Measurements from ENCODE around the gene ZBTB42.

ZBTB42 gene

DNA sequence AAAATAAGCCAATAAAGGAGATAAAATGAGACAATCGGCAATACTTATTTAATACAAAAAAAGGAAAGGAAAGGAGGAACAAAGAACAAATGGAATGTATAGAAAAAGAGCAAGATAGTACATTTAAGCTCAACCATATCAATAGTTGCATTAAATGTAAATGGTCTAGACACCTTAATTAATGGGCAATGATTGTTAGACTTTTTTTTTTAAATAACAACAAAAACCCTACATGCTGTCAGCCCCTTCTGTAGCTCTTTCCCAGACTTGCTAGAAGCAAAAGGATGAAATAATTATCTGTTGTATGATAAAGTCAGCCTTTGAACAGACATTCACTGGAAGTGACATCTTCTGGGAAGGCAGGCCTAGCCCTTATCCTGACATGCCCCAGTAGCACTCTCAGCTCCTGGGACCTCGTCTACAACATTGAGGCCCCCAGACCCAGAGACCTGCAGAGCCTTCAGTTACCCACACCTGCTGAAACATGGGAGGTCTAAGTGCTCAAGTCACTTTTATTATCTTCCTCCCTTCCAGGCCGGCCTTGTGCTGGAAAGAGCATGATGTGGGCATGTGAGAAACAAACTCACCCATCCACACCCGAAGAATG, 34.5 kb upstream of the ZBTB42 start:
- Histone ChIP-seq H3K79me2 (no peaks in the 10 kb centered on the region), H3K36me3 (ENCODE audit: control insufficient read depth, insufficient read depth, low read length) (no peaks in the 10 kb centered on the region), H3K4me2 (ENCODE audit: low read length) (no peak overlapping the region), H3K27ac (no peak overlapping the region), H2AFZ (no peak overlapping the region), H3K4me1 (peaks cover 5% of the 10 kb centered on the region), H3K9ac (no peak overlapping the region), H3K27me3 (ENCODE audit: control insufficient read depth, insufficient read depth, low read length) (no peaks in the 10 kb centered on the region), H3K4me3 (ENCODE audit: low read depth, low read length) (no peak overlapping the region), H3K9me3 (ENCODE audit: control insufficient read depth, low read length) (no peaks in the 10 kb centered on the region)
- TF ChIP-seq, protein P1, sequence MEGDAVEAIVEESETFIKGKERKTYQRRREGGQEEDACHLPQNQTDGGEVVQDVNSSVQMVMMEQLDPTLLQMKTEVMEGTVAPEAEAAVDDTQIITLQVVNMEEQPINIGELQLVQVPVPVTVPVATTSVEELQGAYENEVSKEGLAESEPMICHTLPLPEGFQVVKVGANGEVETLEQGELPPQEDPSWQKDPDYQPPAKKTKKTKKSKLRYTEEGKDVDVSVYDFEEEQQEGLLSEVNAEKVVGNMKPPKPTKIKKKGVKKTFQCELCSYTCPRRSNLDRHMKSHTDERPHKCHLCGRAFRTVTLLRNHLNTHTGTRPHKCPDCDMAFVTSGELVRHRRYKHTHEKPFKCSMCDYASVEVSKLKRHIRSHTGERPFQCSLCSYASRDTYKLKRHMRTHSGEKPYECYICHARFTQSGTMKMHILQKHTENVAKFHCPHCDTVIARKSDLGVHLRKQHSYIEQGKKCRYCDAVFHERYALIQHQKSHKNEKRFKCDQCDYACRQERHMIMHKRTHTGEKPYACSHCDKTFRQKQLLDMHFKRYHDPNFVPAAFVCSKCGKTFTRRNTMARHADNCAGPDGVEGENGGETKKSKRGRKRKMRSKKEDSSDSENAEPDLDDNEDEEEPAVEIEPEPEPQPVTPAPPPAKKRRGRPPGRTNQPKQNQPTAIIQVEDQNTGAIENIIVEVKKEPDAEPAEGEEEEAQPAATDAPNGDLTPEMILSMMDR (IDR thresholded peaks at IDR 0.05), result no peak

DNA sequence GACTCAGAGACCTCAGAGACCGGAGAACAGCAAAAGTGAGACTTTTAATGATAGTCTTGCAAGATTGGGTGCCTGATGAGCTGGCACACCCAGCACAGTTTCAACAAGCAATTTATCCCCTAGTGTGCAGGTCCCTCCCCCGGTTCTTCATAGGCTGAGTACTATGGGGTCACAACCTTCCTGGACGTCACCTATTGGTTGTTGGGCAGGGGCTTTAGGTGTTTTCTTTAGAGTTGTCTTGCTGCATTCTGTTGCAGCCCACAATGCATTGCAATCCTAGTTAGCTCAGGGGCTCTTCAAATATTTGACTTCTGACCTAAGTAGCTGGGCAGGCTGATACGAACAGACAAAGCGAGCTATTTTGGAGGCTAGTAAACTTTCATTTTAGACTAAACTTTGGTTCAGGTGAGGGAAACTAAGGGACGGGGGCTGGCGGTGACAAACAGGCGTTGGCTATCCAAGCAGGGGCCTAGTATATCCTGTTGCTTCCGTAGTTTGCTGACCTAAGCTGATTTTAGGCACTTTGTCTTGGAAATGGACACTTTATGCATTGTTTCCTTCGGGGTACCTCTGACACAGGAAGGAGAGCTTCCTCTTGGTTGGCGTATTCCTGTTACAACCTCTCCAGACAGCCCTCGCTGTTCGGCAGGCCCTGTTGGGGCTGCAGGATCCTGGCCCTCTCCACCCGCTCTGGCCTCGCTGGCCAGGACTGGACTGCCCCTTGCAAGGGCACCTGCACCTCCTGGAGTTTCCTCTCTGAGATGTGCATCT, 33.9 kb upstream of the ZBTB42 start:
- no peak overlapping the region for H3K4me3 ChIP-seq (ENCODE audit: low read depth, low read length)
- no peak overlapping the region for H3K27ac ChIP-seq
- no peaks in the 10 kb centered on the region for H3K36me3 ChIP-seq (ENCODE audit: control insufficient read depth, insufficient read depth, low read length)
- peaks cover 5% of the 10 kb centered on the region for H3K4me1 ChIP-seq
- TF ChIP-seq, protein P1 (IDR thresholded peaks at IDR 0.05), result no peak
- H3K9me3 ChIP-seq (ENCODE audit: control insufficient read depth, low read length), result no peaks in the 10 kb centered on the region
- H3K27me3 ChIP-seq (ENCODE audit: control insufficient read depth, insufficient read depth, low read length), result no peaks in the 10 kb centered on the region
- H3K4me2 ChIP-seq (ENCODE audit: low read length), result no peak overlapping the region
- H3K9ac ChIP-seq, result no peak overlapping the region
- no peak overlapping the region for H2AFZ ChIP-seq
- H3K79me2 ChIP-seq, result no peaks in the 10 kb centered on the region

DNA sequence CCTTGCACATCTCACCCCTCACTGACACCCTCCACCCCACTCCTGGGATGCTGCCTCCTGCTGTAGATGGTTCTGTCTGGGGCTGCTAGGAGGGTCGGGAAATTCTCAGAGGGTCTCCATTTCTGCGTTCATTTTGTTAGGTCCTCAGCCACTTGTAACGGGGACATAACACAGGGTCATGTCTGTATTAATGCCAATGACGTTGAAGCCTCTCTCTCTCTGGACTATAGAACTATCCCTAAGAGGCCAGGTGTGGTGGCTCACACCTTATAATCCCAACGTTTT, 33.3 kb upstream of the ZBTB42 start:
- Histone ChIP-seq H3K27me3 (ENCODE audit: control insufficient read depth, insufficient read depth, low read length) (no peaks in the 10 kb centered on the region), H3K36me3 (ENCODE audit: control insufficient read depth, insufficient read depth, low read length) (no peaks in the 10 kb centered on the region), H3K4me2 (ENCODE audit: low read length) (no peak overlapping the region), H3K79me2 (no peaks in the 10 kb centered on the region), H3K4me3 (ENCODE audit: low read depth, low read length) (no peak overlapping the region), H3K4me1 (peaks cover 5% of the 10 kb centered on the region), H3K9ac (no peak overlapping the region), H3K27ac (no peak overlapping the region), H3K9me3 (ENCODE audit: control insufficient read depth, low read length) (no peaks in the 10 kb centered on the region), H2AFZ (no peak overlapping the region)
- TF ChIP-seq, protein P1 (IDR thresholded peaks at IDR 0.05), result no peak

DNA sequence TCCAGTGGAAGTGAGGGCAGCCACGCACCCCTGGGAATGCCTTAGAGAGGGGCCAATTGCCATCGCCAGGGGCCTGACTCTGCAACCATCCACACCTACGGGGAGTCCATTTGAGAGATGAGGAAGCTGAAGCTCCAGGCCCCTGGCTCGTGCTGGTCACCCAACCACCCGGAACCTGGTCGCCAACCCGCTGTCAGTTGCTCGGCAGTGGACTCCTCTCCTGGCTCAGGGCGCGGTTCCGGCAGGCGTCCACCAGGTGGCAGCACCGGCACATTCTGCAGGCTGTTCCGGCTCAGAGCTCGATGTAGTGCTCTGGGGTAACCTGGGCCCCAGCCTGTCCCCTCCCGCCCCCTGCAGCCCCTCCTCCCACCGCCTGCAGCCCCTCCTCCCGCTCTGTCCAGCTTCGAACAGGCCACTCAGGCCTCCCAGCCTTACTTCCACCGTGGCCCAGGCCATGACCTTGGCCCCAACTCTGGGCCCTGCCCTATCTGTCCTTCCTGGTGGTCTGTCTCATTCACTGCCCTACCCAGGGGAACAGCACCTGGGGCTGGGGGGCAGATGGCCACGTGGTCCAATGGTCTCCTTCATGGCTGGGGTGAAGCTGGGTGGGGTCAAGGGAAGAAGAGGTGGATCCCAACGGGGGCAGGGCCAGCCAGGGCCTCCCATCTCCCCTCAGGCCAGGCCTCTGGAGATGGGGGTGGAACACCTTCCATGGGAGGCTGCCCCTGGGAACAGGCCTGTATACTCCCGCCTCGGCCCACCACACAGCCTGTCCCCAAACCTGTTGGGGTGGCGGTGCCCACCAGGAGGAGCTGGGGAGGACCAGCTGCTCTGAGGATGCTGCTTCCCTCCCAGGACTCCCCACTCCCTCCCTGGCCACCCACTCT, 32.2 kb upstream of the ZBTB42 start:
- Histone ChIP-seq H3K27ac (no peak overlapping the region), H3K4me2 (ENCODE audit: low read length) (no peak overlapping the region), H3K36me3 (ENCODE audit: control insufficient read depth, insufficient read depth, low read length) (no peaks in the 10 kb centered on the region), H2AFZ (peak overlapping the region; percentile 11), H3K79me2 (no peaks in the 10 kb centered on the region), H3K27me3 (ENCODE audit: control insufficient read depth, insufficient read depth, low read length) (no peaks in the 10 kb centered on the region), H3K9ac (no peak overlapping the region), H3K4me1 (peaks cover 5% of the 10 kb centered on the region), H3K9me3 (ENCODE audit: control insufficient read depth, low read length) (no peaks in the 10 kb centered on the region), H3K4me3 (ENCODE audit: low read depth, low read length) (no peak overlapping the region)
- TF ChIP-seq, protein P1 (IDR thresholded peaks at IDR 0.05), result peak; percentile 86

All from parathyroid adenoma (tissue), 2 donors.